ENCODE measurements around the gene FAM193B. TPM values are rescaled to one million over a fixed set of nuclear protein-coding genes. Genes with fewer than 3 reads are reported as not detected.

The FAM193B gene
- polyA plus RNA-seq, 1 of the 3 experiments (the other 2 are of a cell fraction): 48.1 TPM

DNA sequence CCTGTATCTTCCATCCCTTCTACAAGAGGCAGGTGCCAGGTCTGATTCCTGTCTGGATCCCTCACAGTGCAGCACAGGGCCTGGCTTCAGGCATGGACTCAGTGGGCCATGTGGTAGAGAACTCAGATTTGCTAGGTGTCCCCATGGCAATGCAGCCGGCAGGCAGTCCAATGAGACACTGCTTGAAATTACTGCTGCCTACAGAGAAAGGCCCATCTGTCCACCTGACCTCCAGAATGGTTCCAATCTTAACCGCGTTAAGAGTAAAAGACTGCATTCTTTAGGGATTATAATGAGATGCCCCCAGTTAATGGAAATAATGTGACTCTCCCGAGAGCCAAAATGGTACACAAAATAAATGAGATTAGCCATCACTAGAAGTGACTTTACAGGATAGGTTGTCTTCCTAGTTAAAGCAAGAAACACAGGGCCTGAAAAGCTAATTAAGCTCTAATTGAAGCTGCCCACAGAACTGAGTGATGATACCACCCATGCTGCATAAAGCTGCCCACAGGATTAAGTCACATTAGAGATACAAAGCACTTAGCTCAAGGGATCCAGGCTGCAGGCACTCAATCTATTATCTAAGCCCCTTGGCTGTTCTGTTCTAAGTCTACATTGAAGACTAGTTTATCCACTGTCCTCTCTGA, 11.4 kb downstream of the FAM193B start:
- peaks cover 38% of the 10 kb centered on the region for H3F3A ChIP-seq (replicated peaks; ENCODE audit: insufficient read depth)
- WGBS (ENCODE audit: low lambda C conversion rate): 92% methylated on average over 4 of the region's 4 CpGs
- POLR2A ChIA-PET: interaction anchor here (0.6 kb wide), 1 partner anchor 19 kb away, joined by 3 read pairs; no protein-coding TSS in a partner anchor
- no peaks in the 10 kb centered on the region for H3K9me3 ChIP-seq
- H2AFZ ChIP-seq (ENCODE audit: low read depth): no peak overlapping the region
- no peak for TF ChIP-seq NRF1 (IDR thresholded peaks at IDR 0.05; ENCODE audit: low read depth, low read length)
- TF ChIP-seq NFIC (IDR thresholded peaks at IDR 0.05; ENCODE audit: borderline replicate concordance): no peak
- TF ChIP-seq CTCF (IDR thresholded peaks at IDR 0.05): no peak
- TF ChIP-seq TCF12 (IDR thresholded peaks at IDR 0.05): no peak
- no peak for TF ChIP-seq USF1 (IDR thresholded peaks at IDR 0.05; ENCODE audit: borderline replicate concordance, low read depth)
- no peak for TF ChIP-seq POLR2AphosphoS5 (IDR thresholded peaks at IDR 0.05; ENCODE audit: low read depth, low read length)
- no peak for TF ChIP-seq TEAD4 (IDR thresholded peaks at IDR 0.05; ENCODE audit: borderline replicate concordance, insufficient read depth)
- TF ChIP-seq RXRA (IDR thresholded peaks at IDR 0.05; ENCODE audit: borderline replicate concordance, low read depth): no peak
- TF ChIP-seq, protein P1, sequence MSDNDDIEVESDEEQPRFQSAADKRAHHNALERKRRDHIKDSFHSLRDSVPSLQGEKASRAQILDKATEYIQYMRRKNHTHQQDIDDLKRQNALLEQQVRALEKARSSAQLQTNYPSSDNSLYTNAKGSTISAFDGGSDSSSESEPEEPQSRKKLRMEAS (IDR thresholded peaks at IDR 0.05; ENCODE audit: low read depth): no peak
- TF ChIP-seq FOSL2 (IDR thresholded peaks at IDR 0.05; ENCODE audit: borderline replicate concordance, low read depth): no peak
- CTCF ChIA-PET: interaction anchor here (1.3 kb wide), 1 partner anchor 89 kb away, joined by 3 read pairs; no protein-coding TSS in a partner anchor
- no peak for DNase-seq
- H3K4me3 ChIP-seq (ENCODE audit: low read depth in 2 of 2, low read length in 1 of 2): no peak overlapping the region
- H3K9me2 ChIP-seq: no peaks in the 10 kb centered on the region
- H3K4me1 ChIP-seq (ENCODE audit: control insufficient read depth in 1 of 2, insufficient read depth in 2 of 2, low read depth in 1 of 2, low read length in 1 of 2): peaks cover 14 to 25% of the 10 kb centered on the region in 2 experiments
- H3K4me2 ChIP-seq: no peak overlapping the region
- peaks cover 84% of the 10 kb centered on the region for H3K79me2 ChIP-seq (ENCODE audit: insufficient read depth)
- peaks cover 16 to 22% of the 10 kb centered on the region in 2 experiments for H3K36me3 ChIP-seq (replicated peaks in 1 of 2; ENCODE audit: control insufficient read depth in 1 of 2, insufficient read depth in 2 of 2, low read length in 1 of 2)
- H4K20me1 ChIP-seq (ENCODE audit: insufficient read depth): peaks cover 68% of the 10 kb centered on the region
- H3K27ac ChIP-seq (ENCODE audit: low read depth in 2 of 2, low read length in 1 of 2): peak overlapping the region in 1 of 2 experiments; percentile 8; a peak in 1 of 4 replicates
- H3K27me3 ChIP-seq (ENCODE audit: insufficient read depth): no peaks in the 10 kb centered on the region
- H3K9ac ChIP-seq: no peak overlapping the region

- H3K27ac ChIP-seq (ENCODE audit: low read depth in 2 of 2, low read length in 1 of 2): no peak overlapping the region
- H3K27me3 ChIP-seq (ENCODE audit: insufficient read depth): no peaks in the 10 kb centered on the region
- ChIA-PET CTCF (no interaction called here), POLR2A (no interaction called here)
- peaks cover 47% of the 10 kb centered on the region for H4K20me1 ChIP-seq (ENCODE audit: insufficient read depth)
- no peak overlapping the region for H3K4me3 ChIP-seq (ENCODE audit: low read depth in 2 of 2, low read length in 1 of 2)
- peaks cover 33% of the 10 kb centered on the region for H3F3A ChIP-seq (replicated peaks; ENCODE audit: insufficient read depth)
- H3K79me2 ChIP-seq (ENCODE audit: insufficient read depth): peaks cover 77% of the 10 kb centered on the region
- no peaks in the 10 kb centered on the region for H3K9me3 ChIP-seq
- 98% methylated on average over 3 of the region's 3 CpGs for WGBS (ENCODE audit: low lambda C conversion rate)
- H3K9me2 ChIP-seq: no peaks in the 10 kb centered on the region
- H3K4me1 ChIP-seq (ENCODE audit: control insufficient read depth in 1 of 2, insufficient read depth in 2 of 2, low read depth in 1 of 2, low read length in 1 of 2): peaks cover 14 to 15% of the 10 kb centered on the region in 2 experiments; a peak in 3 of 4 replicates
- no peak overlapping the region for H3K9ac ChIP-seq
- peaks cover 16 to 35% of the 10 kb centered on the region in 2 experiments for H3K36me3 ChIP-seq (replicated peaks in 1 of 2; ENCODE audit: control insufficient read depth in 1 of 2, insufficient read depth in 2 of 2, low read length in 1 of 2)
- no peak overlapping the region for H2AFZ ChIP-seq (ENCODE audit: low read depth)
- no peak overlapping the region for H3K4me2 ChIP-seq
- DNase-seq: no peak
- TF ChIP-seq SIN3A (IDR thresholded peaks at IDR 0.05; ENCODE audit: borderline replicate concordance, low read depth, low read length): no peak
- TF ChIP-seq IRF3 (IDR thresholded peaks at IDR 0.05; ENCODE audit: low read depth, low read length): no peak
- no peak for TF ChIP-seq USF1 (IDR thresholded peaks at IDR 0.05; ENCODE audit: borderline replicate concordance, low read depth)
- TF ChIP-seq PBX3 (IDR thresholded peaks at IDR 0.05): no peak
- TF ChIP-seq TCF12 (IDR thresholded peaks at IDR 0.05): no peak
- TF ChIP-seq MXI1 (IDR thresholded peaks at IDR 0.05; ENCODE audit: low read depth, low read length): no peak
- TF ChIP-seq EP300 (IDR thresholded peaks at IDR 0.05; ENCODE audit: borderline replicate concordance in 1 of 2, low read depth in 1 of 2, low read length in 1 of 2): no peak
- TF ChIP-seq MEF2A (IDR thresholded peaks at IDR 0.05; ENCODE audit: borderline replicate concordance, low read depth): no peak
- no peak for TF ChIP-seq FOXJ3 (CRISPR knock-in tag; IDR thresholded peaks at IDR 0.05)
- TF ChIP-seq TAF1 (IDR thresholded peaks at IDR 0.05; ENCODE audit: borderline replicate concordance, low read depth, low read length): no peak
- TF ChIP-seq ELF1 (IDR thresholded peaks at IDR 0.05): no peak
- TF ChIP-seq YY1 (IDR thresholded peaks at IDR 0.05; ENCODE audit: low read depth): no peak
- no peak for TF ChIP-seq JUND (IDR thresholded peaks at IDR 0.05)
Measured at GRCh38 chr5:177540438-177540837, 13.9 kb downstream of the FAM193B start.
